ENCODE data around the gene DHCR24. TPM values are rescaled to one million over a fixed set of nuclear protein-coding genes. Genes with fewer than 3 reads are reported as not detected.

The DHCR24 gene
- total and polyA plus RNA-seq, 2 of the 13 experiments (the other 11 are each of a cell fraction or from before 2014, with no cell fraction given): 374 to 448 TPM

DNA sequence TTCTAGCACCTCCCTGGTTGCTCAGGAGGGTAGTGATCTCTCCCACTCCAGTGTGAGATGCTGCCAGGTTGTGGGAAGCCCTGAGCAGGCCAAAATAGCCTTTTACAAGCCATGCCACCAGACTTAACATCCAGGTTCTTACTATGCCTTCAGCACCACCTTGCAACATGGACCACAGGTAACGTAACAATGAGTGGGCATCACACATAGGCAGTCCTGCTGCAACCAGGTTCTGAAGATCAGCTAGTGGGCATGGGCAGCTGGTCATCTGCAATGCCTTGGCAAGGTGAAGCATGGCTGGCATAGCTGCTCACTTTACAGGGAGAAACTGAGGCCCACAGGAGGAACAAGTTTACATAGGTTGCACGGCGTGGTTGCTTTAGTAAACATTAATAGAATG is 40.7 kb downstream of the DHCR24 start:
- CTCF ChIA-PET (ENCODE audit: low intra/inter-chr PET ratio, low total read pairs): no interaction called here
- intact Hi-C loops (cut with micrococcal nuclease; ENCODE audit: unreplicated experiment): loop anchor here (5.0 kb wide), 1 partner anchor 41 kb away; the partner anchor contains the start of gene DHCR24

GRCh38 chr1:54845772-54846171 is 41.2 kb downstream of the DHCR24 start:
- Histone ChIP-seq H2AFZ (ENCODE audit: low read length) (no peak overlapping the region), H3K9me3 (ENCODE audit: low read length) (no peaks in the 10 kb centered on the region), H3K36me3 (replicated peaks in 1 of 2; ENCODE audit: control insufficient read depth in 1 of 2, insufficient read depth in 2 of 2, low read length in 2 of 2) (peaks cover 13 to 17% of the 10 kb centered on the region in 2 experiments), H4K20me1 (ENCODE audit: insufficient read depth, low read length) (peaks cover 16% of the 10 kb centered on the region), H3K79me2 (ENCODE audit: insufficient read depth, low read length) (no peaks in the 10 kb centered on the region), H3K27ac (ENCODE audit: extremely low read length, insufficient read depth, low read length) (no peak overlapping the region), H3K4me3 (replicated peaks in 1 of 3; ENCODE audit: insufficient read depth in 1 of 3, low read depth in 2 of 3, low read length in 3 of 3) (no peak overlapping the region), H3K4me1 (ENCODE audit: insufficient read depth, low read length) (peaks cover 7% of the 10 kb centered on the region; the same call in 1 of the 2 replicates), H3K27me3 (ENCODE audit: control insufficient read depth in 1 of 2, insufficient read depth in 2 of 2, low read length in 2 of 2) (no peaks in the 10 kb centered on the region), H3K9ac (ENCODE audit: insufficient read depth, low read depth, low read length) (no peak overlapping the region), H3K4me2 (ENCODE audit: low read depth, low read length) (no peak overlapping the region)
- BruUV-seq (replicated peaks): no TSS peak
- DNase-seq (ENCODE audit: low spot score) (no peak), ATAC-seq (peak; percentile 16), FAIRE-seq (no peak)
- POLR2A ChIA-PET: interaction anchor here (5.5 to 6.6 kb wide), 3 partner anchors 21 to 42 kb away, joined by 21 to 52 read pairs (median 36); partner anchors contain the start of gene DHCR24
- intact Hi-C loops (cut with micrococcal nuclease; ENCODE audit: unreplicated experiment) (loop anchor here (5.0 kb wide), 1 partner anchor 42 kb away; the partner anchor contains the start of gene DHCR24), in situ Hi-C loops (cut with HindIII; ENCODE audit: extremely low pct_ligation_motif_present, low pct_unique_long_range_greater_than_20kb) (no loop called here)
- CTCF ChIA-PET (ENCODE audit: low intra/inter-chr PET ratio, low total read pairs): no interaction called here
- TF ChIP-seq FOXK1 (CRISPR knock-in tag; IDR thresholded peaks at IDR 0.05; ENCODE audit: borderline replicate concordance, low read depth) (no peak), PAF1 (CRISPR knock-in tag; IDR thresholded peaks at IDR 0.05) (0 out of 2 replicates have a peak, but pooled peaks have one; percentile 55), FOXM1 (CRISPR knock-in tag; IDR thresholded peaks at IDR 0.05) (no peak), PBX3 (CRISPR knock-in tag; IDR thresholded peaks at IDR 0.05; ENCODE audit: borderline replicate concordance) (no peak), ZNF672 (CRISPR knock-in tag; IDR thresholded peaks at IDR 0.05) (no peak), POLR2A (IDR thresholded peaks at IDR 0.05; ENCODE audit: insufficient read depth in 1 of 2, low read depth in 2 of 2, low read length in 2 of 2) (peak in 1 of 2 experiments; percentile 32; a peak in 1 of 4 replicates), SNAPC2 (CRISPR knock-in tag; IDR thresholded peaks at IDR 0.05) (no peak), CEBPB (IDR thresholded peaks at IDR 0.05; ENCODE audit: borderline replicate concordance, low read depth, low read length) (no peak)
- 74% methylated on average over 4 of the region's 5 CpGs for WGBS (ENCODE audit: low lambda C conversion rate)

More for the DNA sequence above, 40.7 kb downstream of the DHCR24 start:
- Histone ChIP-seq H3K4me3 (replicated peaks in 1 of 3; ENCODE audit: insufficient read depth in 1 of 3, low read depth in 2 of 3, low read length in 3 of 3) (no peak overlapping the region), H2AFZ (ENCODE audit: low read length) (no peak overlapping the region), H3K27ac (ENCODE audit: extremely low read length, insufficient read depth, low read length) (no peak overlapping the region), H4K20me1 (ENCODE audit: insufficient read depth, low read length) (peaks cover 19% of the 10 kb centered on the region), H3K4me1 (ENCODE audit: insufficient read depth, low read length) (peaks cover 7% of the 10 kb centered on the region; the same call in 1 of the 2 replicates), H3K4me2 (ENCODE audit: low read depth, low read length) (no peak overlapping the region), H3K9ac (ENCODE audit: insufficient read depth, low read depth, low read length) (no peak overlapping the region), H3K9me3 (ENCODE audit: low read length) (no peaks in the 10 kb centered on the region), H3K79me2 (ENCODE audit: insufficient read depth, low read length) (no peaks in the 10 kb centered on the region), H3K27me3 (ENCODE audit: control insufficient read depth in 1 of 2, insufficient read depth in 2 of 2, low read length in 2 of 2) (no peaks in the 10 kb centered on the region), H3K36me3 (replicated peaks in 1 of 2; ENCODE audit: control insufficient read depth in 1 of 2, insufficient read depth in 2 of 2, low read length in 2 of 2) (peaks cover 17 to 22% of the 10 kb centered on the region in 2 experiments)
- in situ Hi-C loops (cut with HindIII; ENCODE audit: extremely low pct_ligation_motif_present, low pct_unique_long_range_greater_than_20kb): no loop called here
- DNase-seq (ENCODE audit: low spot score): no peak
- TF ChIP-seq ZNF329 (CRISPR knock-in tag; IDR thresholded peaks at IDR 0.05; ENCODE audit: low read depth) (no peak), ZNF598 (CRISPR knock-in tag; IDR thresholded peaks at IDR 0.05; ENCODE audit: borderline replicate concordance) (0 out of 2 replicates have a peak, but pooled peaks have one; percentile 42), RBM22 (optimal IDR thresholded peaks at IDR 0.05; ENCODE audit: low read length) (peak; percentile 21), POLR2A (IDR thresholded peaks at IDR 0.05; ENCODE audit: insufficient read depth in 1 of 2, low read depth in 2 of 2, low read length in 2 of 2) (peak; percentile 11 to 23; a peak in 1 of 4 replicates), ZNF326 (CRISPR knock-in tag; IDR thresholded peaks at IDR 0.05; ENCODE audit: borderline replicate concordance) (no peak), POLR2AphosphoS5 (IDR thresholded peaks at IDR 0.05; ENCODE audit: low read depth, low read length) (peak; percentile 55; the same call in 1 of the 2 replicates)
- TF ChIP-seq, protein P1, sequence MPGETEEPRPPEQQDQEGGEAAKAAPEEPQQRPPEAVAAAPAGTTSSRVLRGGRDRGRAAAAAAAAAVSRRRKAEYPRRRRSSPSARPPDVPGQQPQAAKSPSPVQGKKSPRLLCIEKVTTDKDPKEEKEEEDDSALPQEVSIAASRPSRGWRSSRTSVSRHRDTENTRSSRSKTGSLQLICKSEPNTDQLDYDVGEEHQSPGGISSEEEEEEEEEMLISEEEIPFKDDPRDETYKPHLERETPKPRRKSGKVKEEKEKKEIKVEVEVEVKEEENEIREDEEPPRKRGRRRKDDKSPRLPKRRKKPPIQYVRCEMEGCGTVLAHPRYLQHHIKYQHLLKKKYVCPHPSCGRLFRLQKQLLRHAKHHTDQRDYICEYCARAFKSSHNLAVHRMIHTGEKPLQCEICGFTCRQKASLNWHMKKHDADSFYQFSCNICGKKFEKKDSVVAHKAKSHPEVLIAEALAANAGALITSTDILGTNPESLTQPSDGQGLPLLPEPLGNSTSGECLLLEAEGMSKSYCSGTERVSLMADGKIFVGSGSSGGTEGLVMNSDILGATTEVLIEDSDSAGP (CRISPR knock-in tag; IDR thresholded peaks at IDR 0.05; ENCODE audit: borderline replicate concordance): peak; percentile 53; the same call in 1 of the 2 replicates
- 78% methylated on average over 3 of the region's 3 CpGs for WGBS (ENCODE audit: low lambda C conversion rate)
- POLR2A ChIA-PET: interaction anchor here (5.5 to 6.6 kb wide), 3 partner anchors 21 to 41 kb away, joined by 21 to 52 read pairs (median 36); partner anchors contain the start of gene DHCR24
- no peak for FAIRE-seq
- ATAC-seq: peak; percentile 1
- BruUV-seq (replicated peaks): no TSS peak

Measured in HepG2 (cell line).